Fibroblast of villous mesenchyme (primary cell): ENCODE results near the gene SWT1. TPM values are rescaled to one million over a fixed set of nuclear protein-coding genes. Genes with fewer than 3 reads are reported as not detected.

ENCODE experiments used
- DNase-seq: peaks from one replicate; pipeline ENCODE4 v3.0.0-alpha.2; 2010; ENCODE audit warnings: low read depth
- H3K4me3 ChIP-seq: 2 replicates; pipeline ENCODE4 v1.5.1; 2011; ENCODE audit warnings: low read depth, mild to moderate bottlenecking, low read length
- total RNA-seq: library from RNA; depleted of rRNA; stranded (reverse); fragments of >200 nt; gene quantifications from 2 replicates; pipeline ENCODE4 v1.2.3, GENCODE V29; 2012
- TF ChIP-seq, protein P1 (sequence below): IDR thresholded peaks from 2 replicates; pipeline ENCODE4 v1.5.1; 2012; ENCODE audit warnings: low read depth, mild to moderate bottlenecking, low read length; ENCODE audit not compliant: insufficient read depth

The SWT1 gene
- total RNA-seq, 1 donor = 5.2 TPM

DNA sequence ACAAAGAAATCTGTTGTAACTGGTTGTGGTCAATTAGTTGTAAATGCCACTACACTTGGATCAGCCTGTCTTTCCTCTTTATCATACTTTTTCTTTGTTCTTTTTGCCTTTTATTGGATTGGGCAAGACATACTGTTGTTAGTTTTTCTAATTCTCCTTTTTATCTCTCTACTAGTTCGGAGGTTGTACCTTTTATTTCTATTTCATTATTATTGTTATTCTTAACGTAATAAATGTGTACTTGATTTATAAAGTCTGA, 100.9 kb downstream of the SWT1 start:
- TF ChIP-seq, protein P1, sequence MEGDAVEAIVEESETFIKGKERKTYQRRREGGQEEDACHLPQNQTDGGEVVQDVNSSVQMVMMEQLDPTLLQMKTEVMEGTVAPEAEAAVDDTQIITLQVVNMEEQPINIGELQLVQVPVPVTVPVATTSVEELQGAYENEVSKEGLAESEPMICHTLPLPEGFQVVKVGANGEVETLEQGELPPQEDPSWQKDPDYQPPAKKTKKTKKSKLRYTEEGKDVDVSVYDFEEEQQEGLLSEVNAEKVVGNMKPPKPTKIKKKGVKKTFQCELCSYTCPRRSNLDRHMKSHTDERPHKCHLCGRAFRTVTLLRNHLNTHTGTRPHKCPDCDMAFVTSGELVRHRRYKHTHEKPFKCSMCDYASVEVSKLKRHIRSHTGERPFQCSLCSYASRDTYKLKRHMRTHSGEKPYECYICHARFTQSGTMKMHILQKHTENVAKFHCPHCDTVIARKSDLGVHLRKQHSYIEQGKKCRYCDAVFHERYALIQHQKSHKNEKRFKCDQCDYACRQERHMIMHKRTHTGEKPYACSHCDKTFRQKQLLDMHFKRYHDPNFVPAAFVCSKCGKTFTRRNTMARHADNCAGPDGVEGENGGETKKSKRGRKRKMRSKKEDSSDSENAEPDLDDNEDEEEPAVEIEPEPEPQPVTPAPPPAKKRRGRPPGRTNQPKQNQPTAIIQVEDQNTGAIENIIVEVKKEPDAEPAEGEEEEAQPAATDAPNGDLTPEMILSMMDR = no peak
- DNase-seq = no peak
- no peak overlapping the region for H3K4me3 ChIP-seq

DNA sequence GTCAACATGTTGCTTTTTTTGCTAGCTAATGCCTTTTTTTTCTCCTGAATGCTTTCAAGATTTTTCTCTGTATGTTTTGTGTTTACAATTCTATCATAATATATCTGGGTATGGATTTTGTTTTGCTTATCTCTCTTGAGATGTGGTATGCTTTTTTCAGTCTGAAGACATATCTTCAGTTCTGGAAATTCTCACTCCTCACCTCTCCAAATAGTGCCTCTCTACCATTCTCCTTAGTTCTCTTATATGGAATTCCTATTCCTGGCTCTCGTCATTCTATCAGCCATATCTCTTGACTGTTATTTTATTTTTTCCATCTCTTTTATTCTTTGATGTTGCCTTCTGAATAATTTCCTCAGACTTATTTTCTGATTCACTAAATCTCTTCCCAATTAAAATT, 101.7 kb downstream of the SWT1 start:
- DNase-seq = no peak
- no peak overlapping the region for H3K4me3 ChIP-seq
- TF ChIP-seq, protein P1 = no peak

DNA sequence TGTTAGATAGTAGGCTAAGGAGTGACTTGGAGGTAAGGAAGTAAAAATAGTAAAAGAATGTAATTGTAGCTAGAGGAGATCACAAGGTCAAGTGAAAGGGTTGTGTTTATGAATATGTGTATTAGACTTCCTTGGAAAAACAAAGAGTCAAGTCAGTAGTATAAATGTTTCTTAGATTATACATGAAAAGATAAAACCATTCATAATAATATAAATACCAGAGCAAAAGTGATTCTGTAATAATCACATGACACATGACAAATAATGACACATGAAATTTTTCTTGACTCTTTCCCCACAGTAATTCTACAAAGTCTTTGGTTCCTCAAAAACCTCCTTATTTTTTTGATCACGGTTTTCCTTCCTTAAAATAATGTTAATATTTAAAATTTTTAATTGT, 103.6 kb downstream of the SWT1 start:
- no peak for DNase-seq
- TF ChIP-seq, protein P1 = no peak
- H3K4me3 ChIP-seq = no peak overlapping the region

DNA sequence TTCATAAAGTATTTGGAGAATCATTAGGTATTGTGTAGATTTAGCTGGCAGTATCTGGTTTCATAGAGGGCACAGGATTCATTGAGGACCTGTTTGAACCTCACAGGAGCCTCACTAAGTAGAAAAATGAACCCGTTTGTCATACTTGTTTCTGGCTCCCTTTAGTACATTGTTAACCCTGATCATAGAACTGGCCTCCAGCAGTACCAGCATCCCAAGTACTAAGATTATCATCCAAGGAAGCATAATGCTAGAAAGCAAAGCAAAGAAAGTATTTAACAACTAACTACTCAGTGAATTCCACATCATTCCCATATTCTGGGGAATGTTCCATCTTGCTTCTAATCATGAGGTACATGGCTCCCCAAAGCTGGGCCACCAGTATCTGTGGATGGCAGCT, 105.2 kb downstream of the SWT1 start:
- H3K4me3 ChIP-seq = no peak overlapping the region
- TF ChIP-seq, protein P1 = no peak

DNA sequence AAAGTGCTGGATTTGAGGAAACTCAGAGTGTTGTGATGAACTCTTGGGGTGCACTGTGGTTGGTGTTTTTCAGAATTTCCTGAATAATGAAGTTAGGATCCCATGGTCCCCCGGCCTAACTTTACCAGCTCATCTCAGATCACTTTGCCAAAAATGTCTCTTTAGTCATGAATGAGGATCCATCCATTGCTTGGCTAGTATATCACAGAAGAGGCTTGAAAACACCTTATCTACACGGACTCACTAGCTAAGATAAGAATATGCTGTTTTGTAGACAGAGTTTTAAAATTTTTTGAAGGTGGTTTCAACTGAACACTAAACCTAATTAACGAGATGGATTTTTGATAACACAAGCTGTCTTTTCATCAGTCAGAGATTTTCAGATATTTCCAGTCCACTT, 106.3 kb downstream of the SWT1 start:
- TF ChIP-seq, protein P1 = no peak
- DNase-seq = no peak
- H3K4me3 ChIP-seq = no peak overlapping the region

More for the DNA sequence above, 105.2 kb downstream of the SWT1 start:
- no peak for DNase-seq

DNA sequence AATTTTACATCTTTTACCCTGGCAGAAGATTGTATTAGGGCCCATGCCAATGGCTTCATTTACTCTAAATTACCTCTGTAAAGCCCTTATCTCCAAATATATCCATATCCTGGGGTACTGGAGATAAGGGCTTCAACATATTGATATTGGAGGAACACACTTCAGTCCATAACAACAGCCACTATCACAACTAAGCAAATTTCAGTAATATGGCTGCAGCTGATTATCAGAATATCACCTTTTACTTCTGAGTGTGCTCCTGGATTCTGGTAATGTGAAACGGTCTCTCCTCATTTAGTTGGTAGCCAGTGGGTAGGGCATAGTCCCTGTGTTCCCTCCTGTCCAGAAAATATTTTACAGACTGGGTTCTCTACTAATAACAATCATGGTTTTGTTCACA, 106.8 kb downstream of the SWT1 start:
- TF ChIP-seq, protein P1 = no peak
- DNase-seq = no peak
- no peak overlapping the region for H3K4me3 ChIP-seq

DNA sequence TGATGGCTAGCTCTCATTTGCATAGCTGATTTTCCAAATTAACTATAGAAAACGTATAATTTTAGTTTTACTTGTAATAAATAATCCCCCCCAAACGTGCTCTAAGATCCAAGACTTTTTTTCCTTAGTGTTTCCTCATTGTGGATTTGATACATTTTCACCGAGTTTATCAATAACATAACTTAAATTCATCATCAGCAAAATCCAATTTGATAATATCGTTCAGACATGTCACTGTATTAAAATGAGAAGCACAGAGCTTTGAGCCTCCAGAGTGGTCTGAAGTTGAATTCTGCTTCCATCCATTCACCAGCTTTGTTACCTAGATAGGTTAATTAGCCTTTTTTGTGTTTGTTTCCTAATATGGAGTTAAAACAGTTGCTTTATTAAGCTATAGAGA, 108.3 kb downstream of the SWT1 start:
- TF ChIP-seq, protein P1 = no peak
- H3K4me3 ChIP-seq = no peak overlapping the region
- DNase-seq = no peak
